Measurements from ENCODE around the gene WEE1.

Gene WEE1

DNA sequence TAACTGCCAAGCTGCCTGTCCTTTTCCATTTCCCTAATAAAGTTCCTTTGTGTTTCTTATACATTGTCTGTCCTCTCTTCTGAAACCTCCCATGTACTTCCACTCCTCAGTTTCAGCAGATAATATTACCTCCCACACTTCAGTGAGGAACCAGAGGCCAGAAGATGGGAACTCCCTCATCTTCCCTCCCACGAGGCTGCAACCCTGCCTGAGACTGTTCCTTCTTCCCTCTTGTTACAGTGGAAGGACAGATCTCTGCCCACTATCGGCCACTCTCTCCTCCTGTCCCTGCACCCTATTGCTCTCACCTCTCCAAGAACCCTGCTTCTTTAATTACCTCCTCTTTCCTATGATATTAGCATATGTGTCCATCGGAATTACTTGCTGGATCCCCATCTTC lies 52.3 kb downstream of the WEE1 start:
- no peak for DNase-seq

DNA sequence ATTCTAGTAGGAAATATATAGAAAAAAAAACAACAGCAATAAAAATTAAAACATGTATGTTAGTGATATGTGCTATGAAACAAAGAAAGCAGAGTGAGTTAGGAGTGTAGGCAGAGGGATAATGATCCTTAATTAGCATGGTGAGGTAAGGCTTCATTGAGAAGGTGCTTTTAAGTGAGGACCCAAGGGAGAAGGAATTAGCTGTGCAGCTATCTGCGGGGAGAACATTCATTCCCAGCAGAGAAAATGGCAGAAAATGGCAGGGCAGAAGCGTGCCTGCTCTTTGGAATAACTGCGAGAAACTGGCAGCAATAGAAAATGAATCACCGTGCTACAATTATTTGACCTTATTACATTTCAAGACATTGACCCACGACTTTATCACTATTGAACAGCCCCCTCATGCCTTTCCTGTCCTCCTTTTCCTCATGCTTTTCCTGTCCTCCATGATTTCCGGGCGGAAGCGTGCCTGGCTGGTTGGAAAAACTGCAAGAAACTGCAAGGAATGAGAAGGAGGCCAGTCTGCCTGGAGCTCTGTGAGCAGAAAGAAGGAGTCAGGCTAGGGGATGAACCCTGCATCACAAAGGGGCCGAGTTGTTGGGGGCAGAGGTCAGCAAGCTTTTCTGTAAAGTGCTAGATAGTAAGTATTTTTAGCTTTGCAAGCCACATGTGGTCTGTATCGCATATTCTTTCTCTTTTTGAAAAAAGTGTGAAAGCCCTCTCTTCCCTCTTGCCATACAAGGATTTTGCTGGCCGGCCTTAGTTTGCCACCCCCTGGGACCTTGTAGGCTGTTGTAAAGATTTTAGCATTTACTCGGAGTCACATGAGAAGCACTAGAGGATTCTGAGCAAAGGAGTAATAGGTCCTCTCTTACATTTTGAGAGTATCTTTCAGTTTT lies 53.3 kb downstream of the WEE1 start:
- DNase-seq, result no peak

- no peak for DNase-seq
Observed at GRCh38 chr11:9629064-9629463, 55.6 kb downstream of the WEE1 start.

DNA sequence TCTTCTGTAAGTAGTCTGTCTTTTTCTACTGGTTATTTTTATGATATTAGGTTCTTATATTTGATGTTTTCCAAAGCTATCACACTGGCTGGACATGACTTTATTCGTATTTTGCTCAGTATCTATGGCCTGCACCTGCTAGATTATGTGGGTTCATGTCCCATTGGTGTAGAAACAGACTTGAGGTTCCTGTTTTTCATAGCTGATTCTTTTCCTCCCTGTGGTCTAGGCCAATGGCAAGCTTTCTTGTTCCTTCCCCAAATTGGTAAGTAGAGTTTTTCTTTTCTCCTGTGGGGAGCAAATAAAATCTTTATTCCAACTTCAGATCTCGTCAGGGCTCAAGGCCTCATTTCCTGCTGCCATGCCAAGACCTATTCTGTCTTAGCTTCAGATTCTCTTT lies 60.2 kb downstream of the WEE1 start:
- no peak for DNase-seq

- DNase-seq, result no peak
Observed at GRCh38 chr11:9636691-9637090, 63.2 kb downstream of the WEE1 start.

DNA sequence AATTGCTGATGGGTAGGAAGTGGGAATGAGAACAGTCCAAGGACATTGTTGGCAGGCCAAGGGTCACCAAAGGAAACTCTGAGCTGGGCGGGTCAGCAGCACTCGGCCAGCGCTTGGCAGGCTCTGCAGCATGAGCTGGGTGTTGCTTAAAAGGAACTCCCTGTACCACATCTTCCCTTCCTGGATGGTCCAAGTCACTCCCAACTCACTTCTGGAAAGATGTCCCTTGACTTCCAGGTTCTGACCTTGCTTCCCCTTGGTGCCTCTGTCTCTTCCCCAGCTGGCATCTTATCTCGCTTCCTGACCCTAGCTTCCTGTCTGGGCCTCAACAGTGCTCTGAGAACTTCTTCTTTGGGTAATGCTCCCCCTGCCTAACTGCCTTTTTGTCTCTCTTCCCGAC lies 65.6 kb downstream of the WEE1 start:
- no peak for DNase-seq

Measured in NCI-H510A (cell line).